ENCODE data around the gene TMEM267. TPM values are rescaled to one million over a fixed set of nuclear protein-coding genes. Genes with fewer than 3 reads are reported as not detected.
"Not testable (repeated sequence)": the region's sequence is repeated elsewhere in the genome, so short reads cannot be mapped to it uniquely, and the experiment has no call there.

TMEM267 gene
- total and polyA plus RNA-seq, 5 experiments from 2014 or later = 19.1 to 36.7 (median 20.6) TPM

GRCh38 chr5:43415935-43416802 lies 67.5 kb downstream of the TMEM267 start:
- H3K4me3 Mint-ChIP-seq = no peak overlapping the region
- H3K27me3 Mint-ChIP-seq = peaks cover 0 to 8% (median 0%) of the 10 kb centered on the region in 5 donors
- no peaks in the 10 kb centered on the region for H3K4me1 Mint-ChIP-seq
- POLR2A ChIA-PET = no interaction called here
- H3K9me3 Mint-ChIP-seq = no peaks in the 10 kb centered on the region
- no peaks in the 10 kb centered on the region for H3K36me3 Mint-ChIP-seq
- DNase-seq (no peak), ATAC-seq (no peak)
- H3K27ac Mint-ChIP-seq = no peak overlapping the region

GRCh38 chr5:43413966-43414365 lies 69.7 kb downstream of the TMEM267 start:
- no peak for DNase-seq
- no peak for ATAC-seq
- H3K36me3 Mint-ChIP-seq = no peaks in the 10 kb centered on the region
- H3K9me3 Mint-ChIP-seq = peaks cover 0 to 4% (median 0%) of the 10 kb centered on the region in 9 donors
- no peak overlapping the region for H3K4me3 Mint-ChIP-seq
- H3K4me1 Mint-ChIP-seq = no peaks in the 10 kb centered on the region
- H3K27ac Mint-ChIP-seq = no peak overlapping the region
- POLR2A ChIA-PET = no interaction called here
- H3K27me3 Mint-ChIP-seq = peaks cover 0 to 8% (median 0%) of the 10 kb centered on the region in 5 donors

DNA sequence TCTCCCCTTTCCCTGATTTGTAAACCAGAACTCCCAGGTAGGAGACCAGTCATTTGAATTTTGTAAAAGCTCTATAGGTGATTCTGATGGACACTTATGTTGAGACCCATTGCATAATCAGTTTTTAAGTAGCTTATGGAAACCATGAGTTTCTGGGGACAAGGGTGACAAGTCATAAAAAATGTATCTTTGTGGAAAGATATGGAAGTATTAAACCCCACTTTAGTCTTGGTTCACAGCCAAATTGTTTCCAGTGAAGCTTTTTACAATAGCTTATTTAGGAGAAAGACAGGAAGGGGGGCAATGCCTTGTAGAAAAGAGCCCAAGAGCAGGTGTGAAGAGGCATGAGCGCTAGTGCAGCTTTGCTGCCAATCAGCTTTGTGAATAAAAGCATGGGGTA lies 71.0 kb downstream of the TMEM267 start:
- no peaks in the 10 kb centered on the region for H3K36me3 Mint-ChIP-seq
- ATAC-seq (no peak), DNase-seq (no peak)
- no peaks in the 10 kb centered on the region for H3K4me1 Mint-ChIP-seq
- H3K27ac Mint-ChIP-seq = no peak overlapping the region
- no peak overlapping the region for H3K4me3 Mint-ChIP-seq
- peaks cover 0 to 8% (median 0%) of the 10 kb centered on the region in 5 donors for H3K27me3 Mint-ChIP-seq
- POLR2A ChIA-PET = no interaction called here
- H3K9me3 Mint-ChIP-seq = peaks cover 0 to 13% (median 3%) of the 10 kb centered on the region in 9 donors

GRCh38 chr5:43412156-43412555 lies 71.5 kb downstream of the TMEM267 start, which contains the start of gene CCL28:
Gene CCL28 (minus strand): TSS chr5:43412391. CDS start chr5:43412316, 75 bp downstream.
- no peak within 1 kb of the TSS for H3K4me3 Mint-ChIP-seq
- DNase-seq (no peak), ATAC-seq (no peak)
- no peak within 1 kb of the TSS for H3K27ac Mint-ChIP-seq
- H3K36me3 Mint-ChIP-seq = no peaks in the 10 kb centered on the region
- H3K4me1 Mint-ChIP-seq = no peaks in the 10 kb centered on the region
- H3K27me3 Mint-ChIP-seq = peaks cover 0 to 5% (median 0%) of the 10 kb centered on the region in 5 donors
- peaks cover 0 to 14% (median 5%) of the 10 kb centered on the region in 9 donors for H3K9me3 Mint-ChIP-seq
- POLR2A ChIA-PET = no interaction called here

DNA sequence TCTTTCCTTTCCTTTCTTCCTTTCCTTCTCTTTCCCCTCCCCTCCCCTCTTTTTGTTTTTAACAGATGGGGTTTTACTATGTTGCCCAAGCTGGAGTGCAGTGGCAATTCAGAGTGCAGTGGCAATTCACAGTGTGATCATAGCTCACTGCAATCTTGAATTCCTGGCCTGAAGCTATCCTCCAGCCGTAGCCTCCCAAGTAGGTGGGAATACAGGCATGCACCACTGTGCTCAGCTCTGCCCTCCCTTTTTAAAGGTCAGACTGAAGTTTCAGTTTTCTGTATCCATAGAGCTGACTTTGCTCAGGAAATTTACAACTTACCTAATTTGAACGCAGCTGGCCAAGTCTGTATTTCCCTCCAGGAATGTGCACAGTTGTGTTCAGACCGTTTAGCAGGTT lies 72.2 kb downstream of the TMEM267 start:
- Mint-ChIP-seq H3K4me1 (no peaks in the 10 kb centered on the region), H3K27ac (no peak overlapping the region), H3K36me3 (no peaks in the 10 kb centered on the region), H3K27me3 (no peaks in the 10 kb centered on the region), H3K9me3 (peaks cover 0 to 20% (median 5%) of the 10 kb centered on the region in 9 donors), H3K4me3 (no peak overlapping the region)
- POLR2A ChIA-PET = no interaction called here
- ATAC-seq (no peak), DNase-seq (no peak)

DNA sequence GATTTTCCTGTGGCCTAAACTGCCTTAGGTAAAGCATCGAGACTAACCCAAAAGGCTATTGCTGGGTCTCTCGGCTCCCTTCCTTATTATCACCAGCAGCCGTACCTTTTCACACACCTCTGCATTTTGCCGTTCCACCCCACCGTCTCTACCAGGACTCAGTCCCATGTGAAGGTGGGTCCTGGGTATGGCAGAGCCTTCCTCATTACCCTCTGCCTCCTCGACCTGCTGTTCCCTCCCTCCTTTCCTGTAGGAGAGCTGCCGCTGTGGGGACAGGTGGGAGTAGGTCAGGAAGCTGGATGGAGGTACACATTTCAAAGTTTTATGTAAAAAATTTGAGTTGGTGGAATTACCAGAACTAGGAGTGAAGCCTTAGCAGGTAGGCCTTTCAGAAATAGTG lies 73.3 kb downstream of the TMEM267 start:
- DNase-seq = no peak
- POLR2A ChIA-PET = no interaction called here
- ATAC-seq = no peak
- Mint-ChIP-seq H3K4me1 (no peaks in the 10 kb centered on the region), H3K4me3 (no peak overlapping the region), H3K27me3 (no peaks in the 10 kb centered on the region), H3K9me3 (peaks cover 0 to 25% (median 5%) of the 10 kb centered on the region in 9 donors), H3K36me3 (peaks cover 0 to 1% (median 0%) of the 10 kb centered on the region in 3 donors), H3K27ac (no peak overlapping the region)

- peaks cover 0 to 30% (median 10%) of the 10 kb centered on the region in 9 donors for H3K9me3 Mint-ChIP-seq
- no peaks in the 10 kb centered on the region for H3K4me1 Mint-ChIP-seq
- H3K4me3 Mint-ChIP-seq = no peak overlapping the region
- POLR2A ChIA-PET = no interaction called here
- no peaks in the 10 kb centered on the region for H3K27me3 Mint-ChIP-seq
- DNase-seq (no peak), ATAC-seq (no peak)
- no peak overlapping the region for H3K27ac Mint-ChIP-seq
- H3K36me3 Mint-ChIP-seq = peaks cover 0 to 7% (median 2%) of the 10 kb centered on the region in 3 donors
These were observed 73.8 kb downstream of the TMEM267 start for GRCh38 chr5:43409809-43410271.

- not testable (repeated sequence) for H3K36me3 Mint-ChIP-seq, DNase-seq, H3K4me3 Mint-ChIP-seq, H3K27me3 Mint-ChIP-seq, ATAC-seq, H3K27ac Mint-ChIP-seq
- Mint-ChIP-seq H3K9me3 (peaks cover 0 to 30% (median 20%) of the 10 kb centered on the region in 9 donors), H3K4me1 (peaks cover 11 to 24% (median 14%) of the 10 kb centered on the region in 4 donors)
- POLR2A ChIA-PET = interaction anchor here (1.2 kb wide), 1 partner anchor 81 kb away, joined by 3 read pairs; the partner anchor contains the start of gene TMEM267
These were observed 81.1 kb downstream of the TMEM267 start for GRCh38 chr5:43402524-43403066.

GRCh38 chr5:43401827-43402226 lies 81.8 kb downstream of the TMEM267 start:
- DNase-seq (no peak), ATAC-seq (no peak)
- H3K4me1 Mint-ChIP-seq = peaks cover 13 to 28% (median 19%) of the 10 kb centered on the region in 4 donors
- no peak overlapping the region for H3K27ac Mint-ChIP-seq
- H3K9me3 Mint-ChIP-seq = peaks cover 0 to 26% (median 17%) of the 10 kb centered on the region in 9 donors
- no peaks in the 10 kb centered on the region for H3K27me3 Mint-ChIP-seq
- POLR2A ChIA-PET = interaction anchor here (1.2 kb wide), 1 partner anchor 82 kb away, joined by 3 read pairs; the partner anchor contains the start of gene TMEM267
- H3K36me3 Mint-ChIP-seq = peaks cover 6 to 10% (median 7%) of the 10 kb centered on the region in 3 donors
- no peak overlapping the region for H3K4me3 Mint-ChIP-seq

DNA sequence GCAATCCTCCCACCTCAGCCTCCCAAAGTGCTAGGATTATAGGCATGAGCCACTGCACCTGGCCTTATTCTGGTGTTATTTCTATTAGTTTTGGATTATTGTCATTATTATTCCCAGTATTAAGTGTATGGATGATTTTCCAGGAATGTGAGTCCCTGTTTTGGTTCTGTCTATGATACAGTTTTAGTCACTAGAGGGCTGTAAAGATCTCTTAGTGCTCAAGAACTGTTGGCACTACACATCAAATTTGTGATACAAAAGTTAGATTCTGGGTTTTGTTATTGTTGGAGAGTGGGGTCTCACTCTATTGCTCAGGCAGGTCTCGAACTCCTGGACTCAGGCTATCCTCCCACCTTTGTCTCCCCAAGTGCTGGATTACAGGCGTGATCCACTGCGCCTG lies 83.6 kb downstream of the TMEM267 start:
- ATAC-seq = no peak
- H3K27me3 Mint-ChIP-seq = no peaks in the 10 kb centered on the region
- H3K36me3 Mint-ChIP-seq = peaks cover 2 to 7% (median 6%) of the 10 kb centered on the region in 3 donors
- H3K9me3 Mint-ChIP-seq = peaks cover 0 to 17% (median 8%) of the 10 kb centered on the region in 9 donors
- POLR2A ChIA-PET = no interaction called here
- H3K27ac Mint-ChIP-seq = peak overlapping the region in 2 of 10 donors; percentile 33 to 40
- no peak overlapping the region for H3K4me3 Mint-ChIP-seq
- peaks cover 16 to 35% (median 31%) of the 10 kb centered on the region in 4 donors for H3K4me1 Mint-ChIP-seq
- no peak for DNase-seq

DNA sequence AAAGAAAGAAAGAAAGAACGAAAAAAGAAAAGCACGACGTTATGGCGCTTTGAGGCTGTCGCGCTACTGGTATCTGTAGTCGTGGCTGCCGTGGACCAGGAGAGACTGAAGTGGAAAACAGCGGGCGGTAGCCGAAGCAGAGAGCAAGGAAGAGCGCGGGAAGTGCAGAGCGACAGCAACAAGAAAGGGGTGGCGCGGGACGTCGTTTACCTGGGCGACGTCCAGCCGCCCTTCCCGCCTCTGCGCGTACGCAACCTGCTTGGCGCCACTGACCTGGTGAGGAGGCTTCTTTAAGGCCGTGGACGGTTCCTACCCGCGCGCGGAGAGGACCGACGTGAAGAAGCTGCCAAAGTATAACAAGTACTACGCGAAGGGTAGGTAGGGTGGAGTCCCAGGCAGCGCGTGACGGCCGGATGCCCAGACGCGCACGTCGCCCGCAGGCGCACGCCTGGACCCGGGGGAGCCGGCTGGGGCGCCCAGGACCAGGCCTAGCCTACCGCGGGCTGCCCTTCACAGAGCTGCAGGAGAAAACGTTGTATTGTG lies 86.8 kb downstream of the TMEM267 start:
- peaks cover 19 to 47% (median 46%) of the 10 kb centered on the region in 4 donors for H3K4me1 Mint-ChIP-seq
- peak overlapping the region; percentile 94 to 100 (median 96) for H3K27ac Mint-ChIP-seq
- ATAC-seq (peak; percentile 95 to 96), DNase-seq (peak; percentile 38 to 80 (median 62))
- H3K36me3 Mint-ChIP-seq = peaks cover 0 to 3% (median 3%) of the 10 kb centered on the region in 3 donors
- POLR2A ChIA-PET = interaction anchor here (0.7 to 2.8 kb wide), 13 partner anchors 79 to 1493 kb away, joined by 3 to 74 read pairs (median 5); partner anchors contain the start of genes HMGCS1, RIMOC1, TMEM267 and ZNF131
- peak overlapping the region; percentile 94 to 100 (median 96) for H3K4me3 Mint-ChIP-seq
- H3K27me3 Mint-ChIP-seq = no peaks in the 10 kb centered on the region
- peaks cover 0 to 7% (median 0%) of the 10 kb centered on the region in 9 donors for H3K9me3 Mint-ChIP-seq
